Breast epithelium (tissue), 4 donors: ENCODE measurements around the gene CTNNBL1. TPM values are rescaled to one million over a fixed set of nuclear protein-coding genes. Genes with fewer than 3 reads are reported as not detected.

Experiments
- DNase-seq, 2 donors: peaks; one replicate each; pipeline ENCODE4 v3.0.0-alpha.2; 2019; ENCODE audit warnings: low spot score in 2 of 2
- H3K27ac ChIP-seq, 2 donors: fragments of 200-600 bp; sonication (generic) in 1 of 2; one replicate each; pipeline ENCODE4 v1.5.1; 2016 to 2019; ENCODE audit warnings: mild to moderate bottlenecking in 1 of 2
- H3K27me3 ChIP-seq, 2 donors: fragments of 200-600 bp; sonication (generic) in 1 of 2; one replicate each; pipeline versions ENCODE4 v1.5.1 to v1.6.0; 2017 to 2019; ENCODE audit warnings: control low read depth in 1 of 2, mild to moderate bottlenecking in 1 of 2
- H3K36me3 ChIP-seq: fragments of 200-600 bp; one replicate; pipeline ENCODE4 v1.5.1; 2019
- H3K4me1 ChIP-seq, 2 donors: fragments of 200-600 bp; sonication (generic); one replicate each; pipeline ENCODE4 v1.5.1; 2016 to 2019; ENCODE audit warnings: control low read depth in 1 of 2
- H3K4me3 ChIP-seq, 3 donors: fragments of 200-600 bp; sonication (generic); 1 replicate in 2 of 3; 2 replicates in 1 of 3; pipeline ENCODE4 v1.5.1; 2016 to 2019; ENCODE audit warnings: mild to moderate bottlenecking in 3 of 3, moderate library complexity in 2 of 3
- H3K9me3 ChIP-seq, 2 donors: fragments of 200-600 bp; sonication (generic) in 1 of 2; one replicate each; pipeline ENCODE4 v1.5.1; 2016 to 2019; ENCODE audit warnings: control low read depth in 1 of 2
- CTCF ChIP-seq, 3 donors: fragments of 450-650 bp; IDR thresholded peaks; one replicate each; pipeline ENCODE4 v1.5.1; 2016 to 2017; ENCODE audit warnings: antibody characterized with exemption in 3 of 3, mild to moderate bottlenecking in 3 of 3, moderate library complexity in 3 of 3
- POLR2A ChIP-seq: fragments of 450-650 bp; IDR thresholded peaks from one replicate; pipeline ENCODE4 v1.6.1; 2016; ENCODE audit warnings: antibody characterized with exemption, mild to moderate bottlenecking, moderate library complexity
- POLR2AphosphoS5 ChIP-seq, 3 donors: sonication (generic); formaldehyde crosslinking; IDR thresholded peaks; one replicate each; pipeline ENCODE4 v1.6.1; 2017; ENCODE audit warnings: antibody characterized with exemption in 3 of 3
- intact Hi-C: fragments of 100-400 bp; cut with DNase I; formaldehyde crosslinking; loops from one replicate; pipeline ENCODE4 v1.15.1; 2023; ENCODE audit warnings: low total_unique reads
- total RNA-seq, 3 donors: library from RNA; depleted of rRNA; stranded (reverse); fragments of >200 nt; gene quantifications; one replicate each; pipeline ENCODE4 v1.1.0, GENCODE V29; 2016

Gene CTNNBL1
- total RNA-seq, 3 donors from 2014 or later = 32.2 to 37.0 (median 32.4) TPM

DNA sequence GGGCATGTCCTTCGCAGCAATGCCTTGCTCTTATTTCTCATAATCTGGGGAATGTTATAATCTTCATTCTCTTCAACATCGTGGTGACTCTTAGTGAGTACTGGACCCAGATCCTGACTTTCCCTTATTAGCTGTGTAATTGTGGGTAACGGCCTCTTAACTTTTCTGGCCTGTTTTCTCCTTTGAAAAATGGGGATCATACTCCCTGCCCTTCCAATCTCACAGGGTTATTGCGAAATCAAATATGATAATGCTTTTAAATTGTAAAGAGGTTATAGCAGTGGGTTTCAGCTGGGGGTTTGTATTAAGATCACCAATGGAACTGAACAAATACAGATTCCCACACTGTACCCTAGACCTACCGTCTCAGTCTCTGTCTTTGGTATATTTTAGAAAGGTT, 77.1 kb downstream of the CTNNBL1 start:
- H3K36me3 ChIP-seq = no peaks in the 10 kb centered on the region
- no peak overlapping the region for H3K27ac ChIP-seq
- intact Hi-C loops = no loop called here
- H3K4me3 ChIP-seq = no peak overlapping the region
- DNase-seq = no peak
- H3K4me1 ChIP-seq = no peaks in the 10 kb centered on the region
- H3K27me3 ChIP-seq = no peaks in the 10 kb centered on the region
- no peaks in the 10 kb centered on the region for H3K9me3 ChIP-seq
- TF ChIP-seq POLR2A = no peak
- no peak for TF ChIP-seq POLR2AphosphoS5 (IDR thresholded peaks at IDR 0.05)
- no peak for TF ChIP-seq CTCF (IDR thresholded peaks at IDR 0.05)

- Histone ChIP-seq H3K36me3 (no peaks in the 10 kb centered on the region), H3K27me3 (no peaks in the 10 kb centered on the region), H3K27ac (no peak overlapping the region), H3K4me1 (no peaks in the 10 kb centered on the region), H3K4me3 (no peak overlapping the region), H3K9me3 (no peaks in the 10 kb centered on the region)
- DNase-seq = no peak
- intact Hi-C loops = no loop called here
- TF ChIP-seq POLR2A (no peak), CTCF (IDR thresholded peaks at IDR 0.05) (no peak), POLR2AphosphoS5 (IDR thresholded peaks at IDR 0.05) (no peak)
These were observed 79.5 kb downstream of the CTNNBL1 start for GRCh38 chr20:37773291-37773826.

DNA sequence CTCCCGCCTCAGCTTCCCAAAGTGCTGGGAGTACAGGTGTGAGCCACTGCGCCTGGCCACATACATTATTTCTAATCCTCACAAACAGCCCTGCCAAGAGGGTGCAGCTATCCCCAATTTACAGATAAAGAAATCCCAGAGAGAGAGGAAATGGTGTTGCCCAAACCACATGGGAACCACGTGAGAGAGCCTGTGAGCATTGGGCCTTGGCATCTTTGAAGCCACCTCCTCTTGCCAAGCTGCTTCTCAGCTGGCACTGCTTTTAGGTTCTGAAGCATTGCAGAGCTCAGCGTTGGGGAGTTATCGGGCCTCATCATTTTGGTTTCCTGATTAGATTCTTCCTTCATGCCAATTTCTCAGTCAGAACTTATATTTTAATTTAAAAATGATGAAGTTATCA, 80.3 kb downstream of the CTNNBL1 start:
- DNase-seq = no peak
- Histone ChIP-seq H3K36me3 (no peaks in the 10 kb centered on the region), H3K4me3 (no peak overlapping the region), H3K27ac (no peak overlapping the region), H3K4me1 (no peaks in the 10 kb centered on the region), H3K9me3 (no peaks in the 10 kb centered on the region), H3K27me3 (no peaks in the 10 kb centered on the region)
- intact Hi-C loops = no loop called here
- TF ChIP-seq CTCF (IDR thresholded peaks at IDR 0.05) (no peak), POLR2A (no peak), POLR2AphosphoS5 (IDR thresholded peaks at IDR 0.05) (no peak)

DNA sequence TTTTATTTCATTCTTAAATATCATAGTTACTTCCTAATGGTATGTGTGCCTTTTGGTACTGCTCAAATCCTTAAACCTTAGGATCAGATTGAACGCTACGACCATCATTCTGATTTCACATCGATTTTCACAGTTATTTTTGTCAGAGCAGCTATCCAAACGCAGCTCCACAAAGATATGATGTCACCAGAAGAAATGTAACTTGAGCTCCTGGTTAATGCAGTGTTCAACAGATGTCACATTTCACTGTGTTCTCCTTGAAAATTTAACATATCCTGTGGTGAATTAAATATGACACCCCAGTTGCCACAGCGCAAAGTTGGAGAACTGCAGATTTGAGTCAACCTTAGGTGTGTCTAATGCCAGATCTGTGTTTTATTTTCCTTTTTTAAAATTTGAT, 81.4 kb downstream of the CTNNBL1 start:
- H3K9me3 ChIP-seq = no peaks in the 10 kb centered on the region
- no peaks in the 10 kb centered on the region for H3K4me1 ChIP-seq
- TF ChIP-seq CTCF (IDR thresholded peaks at IDR 0.05) (no peak), POLR2A (no peak), POLR2AphosphoS5 (IDR thresholded peaks at IDR 0.05) (no peak)
- no peak for DNase-seq
- no peaks in the 10 kb centered on the region for H3K36me3 ChIP-seq
- H3K4me3 ChIP-seq = no peak overlapping the region
- intact Hi-C loops = no loop called here
- no peak overlapping the region for H3K27ac ChIP-seq
- H3K27me3 ChIP-seq = no peaks in the 10 kb centered on the region

GRCh38 chr20:37776049-37776448, 82.2 kb downstream of the CTNNBL1 start:
- no peaks in the 10 kb centered on the region for H3K36me3 ChIP-seq
- TF ChIP-seq POLR2AphosphoS5 (IDR thresholded peaks at IDR 0.05) (no peak), CTCF (IDR thresholded peaks at IDR 0.05) (no peak), POLR2A (no peak)
- no peaks in the 10 kb centered on the region for H3K4me1 ChIP-seq
- DNase-seq = no peak
- H3K27ac ChIP-seq = no peak overlapping the region
- intact Hi-C loops = no loop called here
- H3K4me3 ChIP-seq = no peak overlapping the region
- H3K27me3 ChIP-seq = no peaks in the 10 kb centered on the region
- no peaks in the 10 kb centered on the region for H3K9me3 ChIP-seq
